B cell (primary cell): ENCODE results near the gene CLDN7. TPM values are rescaled to one million over a fixed set of nuclear protein-coding genes. Genes with fewer than 3 reads are reported as not detected.

Experiments used
- ATAC-seq: fragments of 200-7000 bp; cut with Tn5 transposase; one replicate; pipeline ENCODE4 v1.10.0; 2021; ENCODE audit warnings: low read depth, mild to moderate bottlenecking, moderate number of reproducible peaks, moderate library complexity
- CTCF ChIA-PET: fragments of 350-600 bp; sonication (Branson Sonifier 250); formaldehyde crosslinking; loops from one replicate; lab custom pipeline; 2021; ENCODE audit warnings: antibody characterized with exemption, inconsistent platforms; lab: Charles Lee
- POLR2A ChIA-PET: fragments of 350-600 bp; sonication (Branson Sonifier 250); formaldehyde crosslinking; loops from one replicate; lab custom pipeline; 2021; ENCODE audit warnings: antibody characterized with exemption; lab: Charles Lee
- DNase-seq: peaks from one replicate; pipeline ENCODE4 v3.0.0; 2013
- H2AFZ ChIP-seq: 2 replicates; pipeline ENCODE4 v1.6.1; 2012; ENCODE audit warnings: mild to moderate bottlenecking, low read depth, low read length; ENCODE audit not compliant: insufficient read depth, poor library complexity, severe bottlenecking
- H3K27ac ChIP-seq, 2 donors: 1 replicate in 1 of 2; 2 replicates in 1 of 2; pipeline ENCODE4 v1.5.1; 2012 to 2013; ENCODE audit warnings: low read length in 2 of 2, mild to moderate bottlenecking in 2 of 2, moderate library complexity in 1 of 2
- H3K27me3 ChIP-seq, 4 experiments: fragments of 200-600 bp in 1 of 4; sonication (generic) in 1 of 4; replicated peaks in 1 of 4; 1 replicate in 2 of 4; 2 replicates in 2 of 4; pipeline versions ENCODE4 v1.6.1 to v1.7.0; 2013 to 2016; ENCODE audit warnings: low read length in 3 of 4, mild to moderate bottlenecking in 2 of 4, mixed read lengths in 1 of 4, moderate library complexity in 1 of 4; ENCODE audit not compliant: insufficient read depth in 4 of 4, control insufficient read depth in 3 of 4; ENCODE audit errors: control extremely low read depth in 1 of 4
- H3K36me3 ChIP-seq, 2 experiments: replicated peaks in 1 of 2; 1 replicate in 1 of 2; 2 replicates in 1 of 2; pipeline versions ENCODE4 v1.6.1 to v1.7.1; 2013; ENCODE audit warnings: low read length in 1 of 2; ENCODE audit not compliant: insufficient read depth in 2 of 2, control insufficient read depth in 1 of 2; ENCODE audit errors: control extremely low read depth in 1 of 2, extremely low read depth in 1 of 2
- H3K4me1 ChIP-seq, 2 donors: fragments of 200-600 bp in 1 of 2; sonication (generic) in 1 of 2; 1 replicate in 1 of 2; 2 replicates in 1 of 2; pipeline versions ENCODE4 v1.5.1 to v1.6.1; 2013 to 2017; ENCODE audit warnings: low read length in 2 of 2; ENCODE audit not compliant: control insufficient read depth in 2 of 2, insufficient read depth in 2 of 2
- H3K4me2 ChIP-seq: replicated peaks from 2 replicates; pipeline ENCODE3; 2012; ENCODE audit warnings: mild to moderate bottlenecking, low read depth, low read length; ENCODE audit not compliant: poor library complexity, severe bottlenecking
- H3K4me3 ChIP-seq, 5 experiments: fragments of 200-600 bp in 1 of 5; sonication (generic) in 1 of 5; 1 replicate in 3 of 5; 2 replicates in 2 of 5; pipeline versions ENCODE4 v1.5.1 to v1.7.0; 2011 to 2016; ENCODE audit warnings: low read length in 4 of 5, mild to moderate bottlenecking in 4 of 5, low read depth in 2 of 5, control low read depth in 1 of 5, moderate library complexity in 1 of 5; ENCODE audit not compliant: insufficient read depth in 1 of 5; ENCODE audit errors: control extremely low read depth in 1 of 5, extremely low read depth in 1 of 5
- H3K79me2 ChIP-seq: fragments of 200-600 bp; sonication (generic); one replicate; pipeline ENCODE4 v1.6.0; 2016; ENCODE audit warnings: low read length; ENCODE audit not compliant: control insufficient read depth, insufficient read depth
- H3K9ac ChIP-seq: fragments of 200-600 bp; sonication (generic); 2 replicates; pipeline ENCODE4 v1.6.1; 2017; ENCODE audit warnings: mild to moderate bottlenecking, low read length, moderate library complexity
- H3K9me3 ChIP-seq, 3 donors: one replicate each; pipeline versions ENCODE4 v1.6.1 to v1.7.1; 2013; ENCODE audit warnings: low read length in 2 of 3; ENCODE audit not compliant: control insufficient read depth in 2 of 3, insufficient read depth in 1 of 3; ENCODE audit errors: control extremely low read depth in 1 of 3
- H4K20me1 ChIP-seq: 2 replicates; pipeline ENCODE4 v1.6.0; 2012; ENCODE audit warnings: mild to moderate bottlenecking, low read length; ENCODE audit not compliant: insufficient read depth, control insufficient read depth, poor library complexity, severe bottlenecking
- H3K27ac Mint-ChIP-seq: one replicate; pipeline ENCODE4 v1.8.0; 2021; ENCODE audit warnings: mixed read lengths
- H3K27me3 Mint-ChIP-seq: one replicate; pipeline ENCODE4 v1.8.0; 2021; ENCODE audit warnings: mixed read lengths
- H3K4me1 Mint-ChIP-seq: one replicate; pipeline ENCODE4 v1.8.0; 2021; ENCODE audit warnings: mixed read lengths
- H3K4me3 Mint-ChIP-seq: one replicate; pipeline ENCODE4 v1.8.0; 2021; ENCODE audit warnings: mixed read lengths
- H3K9me3 Mint-ChIP-seq: one replicate; pipeline ENCODE4 v1.8.0; 2022; ENCODE audit warnings: mixed read lengths; ENCODE audit not compliant: insufficient read depth
- EZH2 ChIP-seq: IDR thresholded peaks from 2 replicates; pipeline ENCODE4 v1.6.1; 2012; ENCODE audit warnings: borderline replicate concordance, low read depth, mild to moderate bottlenecking, moderate library complexity, low read length; ENCODE audit not compliant: insufficient read depth, poor library complexity, severe bottlenecking
- WGBS: methylation state at CpG from one replicate; pipeline ENCODE4 v1.1.5; 2013; ENCODE audit warnings: missing lambda C conversion rate; ENCODE audit not compliant: insufficient coverage; 5-methylcytosine and 5-hydroxymethylcytosine counted together
- intact Hi-C: fragments of 100-400 bp; cut with micrococcal nuclease; formaldehyde crosslinking; loops from one replicate; pipeline ENCODE4 v1.10.0; 2022
- polyA plus RNA-seq: library from polyadenylated mRNA; depleted of rRNA; stranded (reverse); fragments of >200 nt; gene quantifications from 2 replicates; pipeline ENCODE4 v1.2.3, GENCODE V29; 2012
- total RNA-seq, 2 donors: library from RNA; stranded (reverse); fragments of 120-200 nt in 1 of 2; gene quantifications; 1 replicate in 1 of 2; 2 replicates in 1 of 2; pipeline versions ENCODE4 v1.2.3 to v1.2.4, GENCODE V29; 2013 to 2022
- TF ChIP-seq, protein P1 (sequence below): fragments of 200-600 bp; IDR thresholded peaks from one replicate; pipeline ENCODE4 v1.8.0; 2022; ENCODE audit warnings: antibody characterized with exemption, mild to moderate bottlenecking

CLDN7 gene
- total and polyA plus RNA-seq, 2 donors (not counting 1 experiment from before 2014, with no cell fraction given) = 1.2 to 5.8 TPM

DNA sequence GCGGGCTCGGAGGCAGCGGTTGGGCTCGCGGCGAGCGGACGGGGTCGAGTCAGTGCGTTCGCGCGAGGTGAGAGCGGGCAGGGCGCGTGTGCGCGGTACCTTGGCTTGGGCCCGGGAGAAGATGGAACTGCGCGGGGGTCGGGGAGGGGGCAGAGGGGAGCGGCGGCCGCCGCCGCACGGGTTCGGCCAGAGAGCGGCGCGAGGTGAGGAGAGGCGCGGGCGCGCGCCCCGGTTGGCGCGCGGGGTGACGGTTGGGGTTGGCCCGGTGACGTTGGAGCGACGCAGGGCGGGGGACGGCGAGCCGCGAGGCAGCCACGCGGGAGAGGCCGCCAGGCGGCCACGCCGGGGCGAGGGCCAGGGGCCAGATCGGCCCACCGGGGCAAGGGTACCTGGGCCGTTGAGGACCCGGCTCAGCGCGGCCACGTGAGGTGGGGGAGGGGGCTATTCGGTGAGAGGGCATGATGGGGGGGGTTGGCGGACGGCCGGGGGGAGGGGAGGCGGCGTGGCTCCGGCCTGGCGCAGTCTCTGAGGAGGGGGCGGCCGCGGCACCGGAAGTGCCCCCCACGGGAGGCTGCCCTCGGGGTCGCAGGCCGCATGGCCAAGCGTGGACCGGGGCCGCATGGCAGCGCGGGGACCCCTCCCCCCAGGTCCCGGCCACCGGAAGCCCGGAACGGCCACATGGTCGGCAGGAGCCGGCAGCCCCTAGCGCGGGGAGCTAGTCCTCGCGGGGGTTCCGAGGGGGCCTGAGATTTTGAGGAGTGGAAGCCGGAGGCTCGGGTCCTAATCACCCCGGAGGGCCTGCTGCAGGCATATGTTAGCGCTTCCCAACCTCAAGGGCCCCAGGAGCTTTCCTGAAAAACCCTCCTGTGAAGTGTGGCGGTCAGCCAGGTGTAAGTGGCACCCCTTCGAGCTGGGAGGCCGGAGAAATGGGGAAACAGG is 45.7 kb upstream of the CLDN7 start:
- Histone ChIP-seq H3K27ac (peak overlapping the region; percentile 98 to 99), H3K4me3 (peak overlapping the region; percentile 81 to 96 (median 94)), H3K4me2 (peak overlapping the region; percentile 93), H4K20me1 (peaks cover 49% of the 10 kb centered on the region), H3K36me3 (peaks cover 4 to 37% of the 10 kb centered on the region in 2 experiments), H2AFZ (no peak overlapping the region), H3K4me1 (peaks cover 17 to 47% of the 10 kb centered on the region in 2 donors), H3K27me3 (no peaks in the 10 kb centered on the region), H3K79me2 (peaks cover 49% of the 10 kb centered on the region), H3K9ac (peak overlapping the region; percentile 97), H3K9me3 (no peaks in the 10 kb centered on the region)
- DNase-seq (no peak), ATAC-seq (no peak)
- WGBS = under 1% methylated on average over 99 of the region's 104 CpGs
- TF ChIP-seq, protein P1, sequence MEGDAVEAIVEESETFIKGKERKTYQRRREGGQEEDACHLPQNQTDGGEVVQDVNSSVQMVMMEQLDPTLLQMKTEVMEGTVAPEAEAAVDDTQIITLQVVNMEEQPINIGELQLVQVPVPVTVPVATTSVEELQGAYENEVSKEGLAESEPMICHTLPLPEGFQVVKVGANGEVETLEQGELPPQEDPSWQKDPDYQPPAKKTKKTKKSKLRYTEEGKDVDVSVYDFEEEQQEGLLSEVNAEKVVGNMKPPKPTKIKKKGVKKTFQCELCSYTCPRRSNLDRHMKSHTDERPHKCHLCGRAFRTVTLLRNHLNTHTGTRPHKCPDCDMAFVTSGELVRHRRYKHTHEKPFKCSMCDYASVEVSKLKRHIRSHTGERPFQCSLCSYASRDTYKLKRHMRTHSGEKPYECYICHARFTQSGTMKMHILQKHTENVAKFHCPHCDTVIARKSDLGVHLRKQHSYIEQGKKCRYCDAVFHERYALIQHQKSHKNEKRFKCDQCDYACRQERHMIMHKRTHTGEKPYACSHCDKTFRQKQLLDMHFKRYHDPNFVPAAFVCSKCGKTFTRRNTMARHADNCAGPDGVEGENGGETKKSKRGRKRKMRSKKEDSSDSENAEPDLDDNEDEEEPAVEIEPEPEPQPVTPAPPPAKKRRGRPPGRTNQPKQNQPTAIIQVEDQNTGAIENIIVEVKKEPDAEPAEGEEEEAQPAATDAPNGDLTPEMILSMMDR = no peak
- TF ChIP-seq EZH2 = no peak
- intact Hi-C loops = loop anchor here (1.0 to 5.0 kb wide), 12 partner anchors 7 to 307 kb away; partner anchors contain the start of genes ELP5, GPS2, NEURL4 and PHF23
- ChIA-PET CTCF (interaction anchor here (0.9 kb wide), 1 partner anchor 38 kb away, joined by 3 read pairs; no protein-coding TSS in a partner anchor), POLR2A (interaction anchor here (1.2 to 1.9 kb wide), 6 partner anchors 12 to 276 kb away, joined by 3 to 18 read pairs (median 7); partner anchors contain the start of genes ACAP1, DVL2, MPDU1 and NEURL4)
- peak overlapping the region; percentile 95 for H3K4me3 Mint-ChIP-seq
- H3K4me1 Mint-ChIP-seq = peaks cover 46% of the 10 kb centered on the region
- no peaks in the 10 kb centered on the region for H3K9me3 Mint-ChIP-seq
- no peaks in the 10 kb centered on the region for H3K27me3 Mint-ChIP-seq
- peak overlapping the region; percentile 99 for H3K27ac Mint-ChIP-seq
